Brain microvascular endothelial cell (primary cell): ENCODE data around the gene ACER3.
"Not testable (repeated sequence)": the region's sequence is repeated elsewhere in the genome, so short reads cannot be mapped to it uniquely, and the experiment has no call there.

ENCODE experiments used
- DNase-seq: peaks from one replicate; pipeline ENCODE4 v3.0.0-alpha.2; 2020
- H3K27ac ChIP-seq: fragments of 250-450 bp; sonication (Bioruptor Pico); 2 replicates; pipeline ENCODE4 v1.5.1; 2020; ENCODE audit warnings: mild to moderate bottlenecking, moderate library complexity
- H3K27me3 ChIP-seq: fragments of 250-450 bp; sonication (Bioruptor Pico); replicated peaks from 2 replicates; pipeline ENCODE4 v1.5.1; 2020; ENCODE audit warnings: mild to moderate bottlenecking
- H3K36me3 ChIP-seq: fragments of 250-450 bp; sonication (Bioruptor Pico); replicated peaks from 2 replicates; pipeline ENCODE4 v1.5.1; 2020; ENCODE audit warnings: mild to moderate bottlenecking
- H3K4me3 ChIP-seq: 2 replicates; pipeline ENCODE4 v1.5.1; 2011; ENCODE audit warnings: low read depth, mild to moderate bottlenecking, control low read depth, low read length, moderate library complexity
- CTCF ChIP-seq: IDR thresholded peaks from 2 replicates; pipeline ENCODE4 v1.5.1; 2011; ENCODE audit warnings: low read depth, mild to moderate bottlenecking, moderate library complexity, low read length, control low read depth, inconsistent platforms; ENCODE audit errors: missing control alignments
- in situ Hi-C: cut with HindIII; loops from 2 replicates; pipeline ENCODE4 v1.10.0; 2017; ENCODE audit warnings: low sequenced_read_pairs, low pct_ligation_motif_present

The ACER3 gene

DNA sequence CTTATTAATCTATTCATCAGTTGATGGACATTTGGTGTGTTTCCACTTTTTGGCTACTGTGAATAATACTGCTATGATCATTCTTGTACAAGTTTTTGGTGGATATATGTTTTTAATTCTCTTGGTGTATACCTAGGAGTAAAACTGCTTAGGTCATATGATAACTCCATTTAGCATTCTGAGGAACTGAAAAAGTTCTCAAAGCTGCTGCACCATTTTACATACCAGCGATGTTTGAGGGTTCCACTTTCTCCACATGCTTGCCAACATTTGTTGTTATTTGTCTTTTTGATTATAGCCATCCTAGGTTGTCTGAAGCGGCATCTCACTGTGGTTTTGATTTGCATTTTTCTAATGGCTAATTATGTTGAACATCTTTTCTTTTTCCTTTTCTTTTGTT, 4.1 kb upstream of the ACER3 start:
- H3K27me3 ChIP-seq = no peaks in the 10 kb centered on the region
- in situ Hi-C loops = no loop called here

DNA sequence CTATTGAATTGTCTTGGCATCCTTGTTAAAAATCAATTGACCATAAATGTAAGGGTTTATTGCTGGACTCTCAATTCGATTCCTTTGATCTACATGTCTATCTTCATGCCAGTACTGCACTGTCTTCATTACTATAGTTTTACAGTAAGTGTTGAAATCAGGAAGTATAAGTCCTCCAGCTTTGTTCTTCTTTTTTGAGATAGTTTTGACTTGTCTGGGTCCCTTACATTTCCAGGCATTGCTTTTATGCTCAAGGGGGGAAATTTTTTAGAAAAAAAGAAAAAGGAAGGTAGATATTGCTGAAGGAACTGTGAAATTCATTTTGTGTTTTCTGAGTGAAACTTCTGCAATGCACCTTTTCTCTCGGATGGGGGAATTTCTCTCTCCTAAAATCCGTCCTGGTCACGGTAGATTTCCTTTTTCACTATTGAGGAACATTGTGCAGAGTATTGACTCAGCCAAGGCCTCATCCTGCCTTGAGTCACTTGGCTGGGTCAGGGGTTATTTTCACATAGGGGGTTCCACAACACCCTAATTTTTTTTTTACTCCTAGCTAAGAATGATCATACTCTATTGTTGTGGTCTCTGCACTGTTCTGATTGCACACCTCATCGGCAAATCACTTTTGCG, 2.8 kb upstream of the ACER3 start:
- no peak for TF ChIP-seq CTCF
- H3K4me3 ChIP-seq = no peak overlapping the region
- DNase-seq = no peak
- in situ Hi-C loops = no loop called here
- H3K27me3 ChIP-seq = no peaks in the 10 kb centered on the region
- no peak overlapping the region for H3K27ac ChIP-seq
- no peaks in the 10 kb centered on the region for H3K36me3 ChIP-seq

More for the DNA sequence above, 4.1 kb upstream of the ACER3 start:
- Histone ChIP-seq H3K4me3 (no peak overlapping the region), H3K27ac (no peak overlapping the region), H3K36me3 (no peaks in the 10 kb centered on the region)
- no peak for TF ChIP-seq CTCF
- DNase-seq = no peak

DNA sequence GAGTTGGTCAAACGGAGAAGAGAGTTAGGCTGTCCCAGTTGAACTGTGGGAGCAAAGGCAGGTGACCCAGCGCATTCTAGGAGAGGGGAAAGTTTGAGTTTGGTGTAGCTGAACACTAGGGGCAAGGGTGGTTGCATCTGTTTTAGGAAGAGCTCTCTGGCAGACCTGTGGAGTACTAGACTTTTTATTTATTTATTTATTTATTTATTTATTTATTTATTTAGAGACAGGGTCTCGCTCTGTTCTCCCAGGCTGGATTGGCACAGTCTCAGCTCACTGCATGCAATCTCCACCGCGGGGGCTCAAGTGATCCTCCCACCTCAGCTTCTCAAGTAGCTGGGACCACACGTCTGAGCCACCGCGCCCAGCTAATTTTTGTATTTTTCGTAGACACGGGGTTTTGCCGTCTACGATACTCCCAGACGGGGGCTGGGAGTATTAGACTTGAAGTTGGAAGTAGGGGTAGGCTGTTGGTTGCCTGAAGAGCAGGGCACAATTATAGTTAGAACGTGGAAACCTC, 950 bp upstream of the ACER3 start:
- Histone ChIP-seq H3K4me3 (no peak overlapping the region), H3K27me3 (no peaks in the 10 kb centered on the region), H3K36me3 (no peaks in the 10 kb centered on the region), H3K27ac (no peak overlapping the region)
- in situ Hi-C loops = no loop called here
- DNase-seq = no peak
- no peak for TF ChIP-seq CTCF

DNA sequence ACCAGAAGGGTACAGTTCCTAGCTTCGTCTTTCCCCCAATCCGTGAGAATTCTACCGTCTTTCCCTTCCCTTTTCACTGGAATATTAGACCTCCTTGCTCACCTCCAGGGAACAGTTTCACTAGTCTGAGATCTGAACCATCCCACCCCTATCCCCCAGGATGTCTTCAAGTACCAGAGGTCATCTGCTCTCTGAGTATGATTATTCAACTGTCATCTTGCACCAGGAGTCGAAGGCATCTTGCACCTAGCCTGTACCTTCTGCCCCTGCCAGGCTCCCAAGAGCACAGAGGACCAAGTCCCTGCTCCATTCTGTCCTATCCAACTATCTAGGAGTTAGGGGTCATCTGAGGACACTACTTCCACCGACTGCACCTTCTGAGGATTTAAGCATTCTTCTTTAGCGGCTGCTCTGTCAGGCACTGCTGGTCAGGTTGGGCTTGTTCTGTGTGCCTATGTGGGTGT, 804 bp downstream of the ACER3 start:
- in situ Hi-C loops = no loop called here
- no peaks in the 10 kb centered on the region for H3K36me3 ChIP-seq
- no peak overlapping the region for H3K27ac ChIP-seq
- DNase-seq = no peak
- no peaks in the 10 kb centered on the region for H3K27me3 ChIP-seq
- H3K4me3 ChIP-seq = peak overlapping the region; percentile 87
- no peak for TF ChIP-seq CTCF

DNA sequence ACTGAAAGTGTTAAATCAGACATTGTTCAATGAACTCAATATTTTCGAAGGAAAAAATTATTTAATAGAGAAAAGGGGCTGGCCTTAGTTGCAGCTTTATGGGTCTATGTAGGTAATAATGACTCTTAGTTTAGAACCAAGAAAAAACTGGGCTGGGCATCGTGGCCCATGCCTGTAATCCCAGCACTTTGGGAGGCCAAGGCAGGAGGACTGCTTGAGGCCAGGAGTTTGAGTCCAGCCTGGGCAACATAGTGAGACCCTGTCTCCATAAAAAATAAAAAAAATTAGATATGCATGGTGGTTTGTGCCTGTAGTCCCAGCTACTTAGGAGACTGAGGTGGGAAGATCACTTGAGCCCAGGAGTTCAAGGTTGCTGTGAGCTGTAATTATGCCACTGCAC, 2.1 kb downstream of the ACER3 start:
- in situ Hi-C loops, H3K4me3 ChIP-seq, H3K27ac ChIP-seq, H3K36me3 ChIP-seq, DNase-seq, H3K27me3 ChIP-seq: not testable (repeated sequence)

DNA sequence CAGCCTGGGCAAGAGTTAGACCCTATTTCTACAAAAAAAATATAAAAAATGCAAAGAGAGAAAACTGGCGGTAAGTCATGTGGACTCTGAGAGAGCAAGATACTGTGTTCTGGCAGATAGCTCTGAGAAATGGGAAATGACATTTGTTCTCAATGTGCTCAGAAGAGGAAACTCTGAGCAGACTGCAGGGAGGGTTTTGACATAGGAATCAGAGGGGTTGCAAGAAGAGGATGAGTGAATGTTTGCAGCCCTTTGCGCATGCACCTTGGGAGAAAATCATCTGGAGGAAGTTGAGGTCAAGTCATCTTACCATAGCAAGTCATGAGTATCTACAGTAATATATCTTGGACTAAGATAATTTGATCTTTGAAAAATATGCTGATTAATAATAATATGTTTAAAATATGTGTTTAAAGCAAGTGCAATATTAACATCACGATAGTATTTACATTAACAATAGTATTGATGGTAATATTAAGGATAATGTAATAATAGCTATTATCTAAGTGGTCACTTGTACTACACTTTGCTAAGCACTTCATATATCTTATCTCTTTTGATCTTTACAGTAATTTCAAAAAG, 2.6 kb downstream of the ACER3 start:
- no peak for TF ChIP-seq CTCF
- in situ Hi-C loops = no loop called here
- Histone ChIP-seq H3K36me3 (no peaks in the 10 kb centered on the region), H3K27me3 (no peaks in the 10 kb centered on the region), H3K4me3 (no peak overlapping the region), H3K27ac (no peak overlapping the region)
- no peak for DNase-seq
